Osteocyte (in vitro differentiated cells): ENCODE results near the gene ZBTB5. TPM values are rescaled to one million over a fixed set of nuclear protein-coding genes. Genes with fewer than 3 reads are reported as not detected.
A peak's percentile ranks its signal among the peaks of the same experiment; 100 is the strongest.
"Not testable (repeated sequence)": the region's sequence is repeated elsewhere in the genome, so short reads cannot be mapped to it uniquely, and the experiment has no call there.

Experiments
- DNase-seq: peaks from one replicate; pipeline ENCODE4 v3.0.0; 2021; ENCODE audit warnings: mixed read lengths; ENCODE audit not compliant: unreplicated experiment; ENCODE audit errors: extremely low spot score
- H3K27ac Mint-ChIP-seq: one replicate; pipeline ENCODE4 v1.8.0; 2021; ENCODE audit warnings: mild to moderate bottlenecking, mixed read lengths; ENCODE audit not compliant: unreplicated experiment
- H3K27me3 Mint-ChIP-seq: one replicate; pipeline ENCODE4 v1.8.0; 2021; ENCODE audit warnings: mixed read lengths; ENCODE audit not compliant: unreplicated experiment
- H3K36me3 Mint-ChIP-seq: one replicate; pipeline ENCODE4 v1.8.0; 2021; ENCODE audit warnings: mixed read lengths; ENCODE audit not compliant: unreplicated experiment
- H3K4me1 Mint-ChIP-seq: one replicate; pipeline ENCODE4 v1.8.0; 2021; ENCODE audit warnings: mixed read lengths; ENCODE audit not compliant: unreplicated experiment
- H3K4me3 Mint-ChIP-seq: one replicate; pipeline ENCODE4 v1.8.0; 2021; ENCODE audit warnings: mild to moderate bottlenecking, moderate library complexity, mixed read lengths; ENCODE audit not compliant: unreplicated experiment
- H3K9me3 Mint-ChIP-seq: one replicate; pipeline ENCODE4 v1.8.0; 2021; ENCODE audit warnings: mixed read lengths; ENCODE audit not compliant: unreplicated experiment
- total RNA-seq: library from RNA; stranded (reverse); gene quantifications from 2 replicates; pipeline ENCODE4 v1.2.1, GENCODE V29; 2021
- TF ChIP-seq, protein P1 (sequence below): fragments of 200-600 bp; sonication (generic); IDR thresholded peaks from 2 replicates; pipeline ENCODE4 v1.5.0; 2021; ENCODE audit warnings: antibody characterized with exemption, mild to moderate bottlenecking, moderate library complexity

Gene ZBTB5
- total RNA-seq, 1 donor from 2014 or later = 16.3 TPM

DNA sequence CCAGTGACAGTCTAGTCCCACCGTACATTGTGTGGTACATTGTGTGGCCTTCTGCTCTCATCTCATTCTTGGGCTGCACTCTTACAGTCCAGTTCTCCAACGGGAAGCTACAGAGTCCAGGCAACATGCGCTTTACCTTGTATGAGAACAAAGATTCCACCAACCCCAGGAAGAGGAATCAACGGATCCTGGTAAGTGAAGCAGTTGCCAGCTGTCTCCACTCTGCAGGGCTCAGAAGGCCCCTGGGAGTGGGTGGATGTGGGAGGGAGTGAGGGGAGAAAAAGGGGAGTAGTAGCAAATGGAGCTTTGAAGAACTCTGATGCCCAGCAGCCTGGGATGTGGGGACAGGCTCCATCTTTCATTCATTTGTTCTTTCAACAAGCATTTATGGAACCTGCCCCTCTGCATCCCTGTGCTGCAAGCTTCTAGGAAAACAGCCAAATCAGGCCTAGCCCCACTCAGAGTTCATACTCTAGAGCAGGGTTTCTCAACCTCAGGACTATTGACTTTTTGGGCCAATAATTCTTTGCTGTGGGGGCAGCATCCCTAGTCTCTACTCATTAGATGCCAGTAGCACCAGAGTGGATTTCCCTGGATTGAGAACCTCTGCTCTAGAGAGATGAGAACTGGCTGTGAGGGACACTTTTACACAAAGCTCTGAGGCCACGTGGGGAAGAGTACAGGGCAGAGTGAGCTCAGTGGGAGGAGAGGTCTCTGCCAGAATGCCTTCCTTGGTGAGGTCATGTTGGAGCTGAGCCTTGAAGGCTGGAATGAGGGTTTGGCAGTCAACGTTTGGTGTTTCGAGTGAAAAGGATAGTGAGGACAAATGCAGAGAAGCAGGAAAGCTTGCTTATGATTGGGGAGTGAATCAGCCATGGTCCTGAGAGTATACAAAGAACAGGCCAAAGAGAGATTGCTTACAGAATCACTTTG lies 21.6 kb upstream of the ZBTB5 start:
- Mint-ChIP-seq H3K27ac (peak overlapping the region; percentile 75), H3K4me1 (peaks cover 25% of the 10 kb centered on the region), H3K36me3 (peaks cover 9% of the 10 kb centered on the region), H3K4me3 (peak overlapping the region; percentile 89), H3K27me3 (no peaks in the 10 kb centered on the region), H3K9me3 (no peaks in the 10 kb centered on the region)
- DNase-seq = no peak
- TF ChIP-seq, protein P1, sequence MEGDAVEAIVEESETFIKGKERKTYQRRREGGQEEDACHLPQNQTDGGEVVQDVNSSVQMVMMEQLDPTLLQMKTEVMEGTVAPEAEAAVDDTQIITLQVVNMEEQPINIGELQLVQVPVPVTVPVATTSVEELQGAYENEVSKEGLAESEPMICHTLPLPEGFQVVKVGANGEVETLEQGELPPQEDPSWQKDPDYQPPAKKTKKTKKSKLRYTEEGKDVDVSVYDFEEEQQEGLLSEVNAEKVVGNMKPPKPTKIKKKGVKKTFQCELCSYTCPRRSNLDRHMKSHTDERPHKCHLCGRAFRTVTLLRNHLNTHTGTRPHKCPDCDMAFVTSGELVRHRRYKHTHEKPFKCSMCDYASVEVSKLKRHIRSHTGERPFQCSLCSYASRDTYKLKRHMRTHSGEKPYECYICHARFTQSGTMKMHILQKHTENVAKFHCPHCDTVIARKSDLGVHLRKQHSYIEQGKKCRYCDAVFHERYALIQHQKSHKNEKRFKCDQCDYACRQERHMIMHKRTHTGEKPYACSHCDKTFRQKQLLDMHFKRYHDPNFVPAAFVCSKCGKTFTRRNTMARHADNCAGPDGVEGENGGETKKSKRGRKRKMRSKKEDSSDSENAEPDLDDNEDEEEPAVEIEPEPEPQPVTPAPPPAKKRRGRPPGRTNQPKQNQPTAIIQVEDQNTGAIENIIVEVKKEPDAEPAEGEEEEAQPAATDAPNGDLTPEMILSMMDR = no peak

DNA sequence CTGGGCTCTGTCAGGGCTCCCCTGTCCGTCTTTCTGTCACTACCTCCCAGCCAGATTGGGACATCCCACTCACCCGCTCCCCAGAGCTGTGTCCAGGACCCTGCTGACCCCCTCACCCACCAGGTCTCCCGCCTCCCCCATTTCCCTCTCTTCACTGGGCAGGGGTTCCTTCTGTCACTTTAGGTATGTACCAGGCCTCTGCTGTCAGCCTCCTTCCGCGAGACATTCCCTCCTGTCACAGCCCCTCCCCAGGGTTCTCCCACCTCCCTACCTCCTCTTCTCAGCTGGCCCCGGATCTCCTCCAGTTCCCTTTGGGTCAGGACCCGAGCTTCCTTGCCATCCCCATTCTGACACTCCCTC lies 21.0 kb upstream of the ZBTB5 start:
- peaks cover 25% of the 10 kb centered on the region for H3K4me1 Mint-ChIP-seq
- H3K9me3 Mint-ChIP-seq = no peaks in the 10 kb centered on the region
- peak overlapping the region; percentile 89 for H3K4me3 Mint-ChIP-seq
- peak overlapping the region; percentile 75 for H3K27ac Mint-ChIP-seq
- no peaks in the 10 kb centered on the region for H3K27me3 Mint-ChIP-seq
- no peak for DNase-seq
- TF ChIP-seq, protein P1 = no peak
- H3K36me3 Mint-ChIP-seq = peaks cover 9% of the 10 kb centered on the region

DNA sequence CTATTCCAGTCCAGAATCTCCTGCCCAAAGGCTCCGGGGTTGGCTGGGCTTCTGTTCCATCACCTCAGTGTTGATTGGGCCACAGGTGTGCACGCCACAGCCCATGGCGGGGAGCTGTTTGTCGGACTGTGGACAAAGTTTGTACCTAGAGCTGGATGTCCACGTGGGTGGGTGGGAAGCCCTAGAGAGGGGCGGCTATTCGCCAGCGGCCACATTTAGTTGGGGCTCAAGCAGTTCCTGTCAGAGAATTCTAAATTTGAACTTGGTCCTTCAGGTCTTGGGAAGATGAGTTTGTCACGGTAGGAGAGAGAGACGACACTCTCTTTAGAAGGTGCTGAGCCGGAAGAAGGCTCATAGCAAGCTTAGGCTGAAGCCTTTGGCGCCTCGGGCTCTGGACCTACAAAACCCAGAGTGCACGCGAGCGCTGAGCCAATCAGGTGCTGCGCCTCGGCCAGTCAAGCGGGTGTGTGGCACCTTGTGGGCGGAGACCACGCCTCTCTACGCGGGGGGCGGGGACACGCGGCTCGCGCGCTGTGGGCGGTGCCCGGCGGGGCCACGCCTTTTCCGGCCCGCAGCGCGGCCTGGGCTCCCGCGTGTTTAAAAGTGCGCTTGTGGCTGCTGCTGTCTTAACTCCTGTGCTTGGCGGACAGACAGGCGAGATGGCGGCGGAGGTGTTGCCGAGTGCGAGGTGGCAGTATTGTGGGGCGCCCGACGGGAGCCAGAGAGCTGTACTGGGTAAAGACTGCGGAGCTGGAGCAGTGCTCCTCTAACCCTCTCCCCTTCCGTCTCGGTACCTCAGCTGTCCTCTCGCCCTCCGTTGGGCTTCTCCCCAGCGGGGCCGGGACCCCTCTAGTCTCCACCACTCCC lies 20.4 kb upstream of the ZBTB5 start, which contains the start of gene POLR1E:
Gene POLR1E, plus strand, starts transcription at position 560 of the 867 bp plus-strand sequence. Its CDS starts 100 bp downstream, at position 660.
- H3K4me3 Mint-ChIP-seq = peak within 1 kb of the TSS; percentile 89
- H3K36me3 Mint-ChIP-seq = peaks cover 7% of the 10 kb centered on the region
- TF ChIP-seq, protein P1 = no peak
- peaks cover 25% of the 10 kb centered on the region for H3K4me1 Mint-ChIP-seq
- peak within 1 kb of the TSS; percentile 84 for H3K27ac Mint-ChIP-seq
- peak; percentile 97 for DNase-seq
- no peaks in the 10 kb centered on the region for H3K9me3 Mint-ChIP-seq
- no peaks in the 10 kb centered on the region for H3K27me3 Mint-ChIP-seq

DNA sequence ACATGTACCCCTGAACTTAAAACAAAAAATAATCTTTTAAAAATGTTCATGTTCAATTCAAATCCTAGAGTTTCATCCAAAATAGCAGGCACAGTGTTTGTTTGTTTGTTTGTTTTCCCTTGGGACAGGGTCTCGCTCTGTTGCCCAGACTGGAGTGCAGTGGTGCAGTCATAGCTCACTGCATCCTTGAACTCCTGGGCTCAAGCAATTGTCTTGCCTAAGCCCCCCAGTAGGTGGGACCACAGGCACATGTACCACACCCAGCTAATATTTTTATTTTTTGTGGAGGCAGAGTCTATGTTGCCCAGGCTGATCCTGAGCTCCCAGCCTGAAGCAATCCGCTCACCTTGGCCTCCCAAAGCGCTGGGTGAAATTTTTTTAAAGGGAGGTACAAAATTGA lies 15.5 kb upstream of the ZBTB5 start:
- TF ChIP-seq, protein P1 = no peak
- H3K4me3 Mint-ChIP-seq = no peak overlapping the region
- H3K4me1 Mint-ChIP-seq = peaks cover 8% of the 10 kb centered on the region
- no peak overlapping the region for H3K27ac Mint-ChIP-seq
- H3K27me3 Mint-ChIP-seq = peaks cover 16% of the 10 kb centered on the region
- peaks cover 2% of the 10 kb centered on the region for H3K36me3 Mint-ChIP-seq
- no peak for DNase-seq
- no peaks in the 10 kb centered on the region for H3K9me3 Mint-ChIP-seq

DNA sequence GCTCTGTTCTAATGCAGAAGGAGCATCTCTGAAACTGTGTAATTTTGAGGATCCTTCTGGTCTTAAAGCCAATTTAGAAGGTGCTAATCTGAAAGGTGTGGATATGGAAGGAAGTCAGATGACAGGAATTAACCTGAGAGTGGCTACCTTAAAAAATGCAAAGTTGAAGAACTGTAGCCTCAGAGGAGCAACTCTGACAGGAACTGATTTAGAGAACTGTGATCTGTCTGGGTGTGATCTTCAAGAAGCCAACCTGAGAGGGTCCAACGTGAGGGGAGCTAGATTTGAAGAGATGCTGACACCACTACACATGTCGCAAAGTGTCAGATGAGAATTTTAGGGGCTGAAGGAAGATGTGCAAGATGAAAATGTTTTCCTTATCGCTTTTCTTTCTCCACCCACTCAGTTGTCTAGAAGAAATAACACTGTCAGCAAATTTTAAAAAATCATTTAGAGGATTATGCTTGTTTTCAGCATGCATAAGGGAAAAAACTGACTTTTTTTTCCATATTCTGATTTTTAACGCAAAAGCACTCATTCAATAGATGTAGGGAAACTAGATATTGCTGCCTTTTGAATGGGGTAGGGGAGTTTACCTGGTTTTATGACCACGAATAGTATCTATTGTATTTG lies 12.9 kb upstream of the ZBTB5 start:
- H3K36me3 Mint-ChIP-seq, DNase-seq, H3K4me1 Mint-ChIP-seq, H3K27ac Mint-ChIP-seq, H3K4me3 Mint-ChIP-seq, H3K9me3 Mint-ChIP-seq: not testable (repeated sequence)
- H3K27me3 Mint-ChIP-seq = peaks cover 16% of the 10 kb centered on the region

DNA sequence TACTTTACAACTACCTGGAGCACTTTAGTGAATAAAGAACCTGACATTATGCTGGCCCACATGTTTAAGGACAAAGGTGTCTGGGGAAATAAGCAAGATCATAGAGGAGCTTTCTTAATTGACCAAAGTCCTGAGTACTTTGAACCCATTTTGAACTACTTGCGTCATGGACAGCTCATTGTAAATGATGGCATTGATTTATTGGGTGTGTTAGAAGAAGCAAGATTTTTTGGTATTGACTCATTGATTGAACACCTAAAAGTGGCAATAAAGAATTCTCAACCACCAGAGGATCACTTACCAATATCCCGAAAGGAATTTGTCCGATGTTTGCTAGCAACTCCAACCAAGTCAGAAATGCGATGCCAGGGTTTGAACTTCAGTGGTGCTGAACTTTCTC lies 12.2 kb upstream of the ZBTB5 start:
- H3K27ac Mint-ChIP-seq = not testable (repeated sequence)

More for the DNA sequence above, 12.2 kb upstream of the ZBTB5 start:
- H3K9me3 Mint-ChIP-seq, H3K36me3 Mint-ChIP-seq, H3K4me1 Mint-ChIP-seq, DNase-seq, H3K4me3 Mint-ChIP-seq: not testable (repeated sequence)
- H3K27me3 Mint-ChIP-seq = peaks cover 16% of the 10 kb centered on the region
